Rectal smooth muscle tissue (tissue), 1 donor: Measurements from ENCODE around the gene SLX9.
A peak's percentile ranks its signal among the peaks of the same experiment; 100 is the strongest.
"Not testable (repeated sequence)": the region's sequence is repeated elsewhere in the genome, so short reads cannot be mapped to it uniquely, and the experiment has no call there.

ENCODE experiments used
- H3K27ac ChIP-seq: one replicate; pipeline ENCODE4 v1.7.0; 2013; ENCODE audit warnings: low read depth, low read length, inconsistent platforms
- H3K27me3 ChIP-seq: one replicate; pipeline ENCODE4 v1.7.0; 2013; ENCODE audit warnings: low read length; ENCODE audit not compliant: control insufficient read depth, insufficient read depth
- H3K36me3 ChIP-seq: one replicate; pipeline ENCODE4 v1.7.0; 2013; ENCODE audit warnings: low read length; ENCODE audit not compliant: control insufficient read depth, insufficient read depth
- H3K4me1 ChIP-seq: one replicate; pipeline ENCODE4 v1.7.0; 2013; ENCODE audit warnings: low read length; ENCODE audit not compliant: control insufficient read depth, insufficient read depth
- H3K4me3 ChIP-seq: one replicate; pipeline ENCODE4 v1.7.0; 2013; ENCODE audit warnings: low read length
- H3K9ac ChIP-seq: one replicate; pipeline ENCODE4 v1.7.0; 2013; ENCODE audit warnings: low read length

The SLX9 gene

DNA sequence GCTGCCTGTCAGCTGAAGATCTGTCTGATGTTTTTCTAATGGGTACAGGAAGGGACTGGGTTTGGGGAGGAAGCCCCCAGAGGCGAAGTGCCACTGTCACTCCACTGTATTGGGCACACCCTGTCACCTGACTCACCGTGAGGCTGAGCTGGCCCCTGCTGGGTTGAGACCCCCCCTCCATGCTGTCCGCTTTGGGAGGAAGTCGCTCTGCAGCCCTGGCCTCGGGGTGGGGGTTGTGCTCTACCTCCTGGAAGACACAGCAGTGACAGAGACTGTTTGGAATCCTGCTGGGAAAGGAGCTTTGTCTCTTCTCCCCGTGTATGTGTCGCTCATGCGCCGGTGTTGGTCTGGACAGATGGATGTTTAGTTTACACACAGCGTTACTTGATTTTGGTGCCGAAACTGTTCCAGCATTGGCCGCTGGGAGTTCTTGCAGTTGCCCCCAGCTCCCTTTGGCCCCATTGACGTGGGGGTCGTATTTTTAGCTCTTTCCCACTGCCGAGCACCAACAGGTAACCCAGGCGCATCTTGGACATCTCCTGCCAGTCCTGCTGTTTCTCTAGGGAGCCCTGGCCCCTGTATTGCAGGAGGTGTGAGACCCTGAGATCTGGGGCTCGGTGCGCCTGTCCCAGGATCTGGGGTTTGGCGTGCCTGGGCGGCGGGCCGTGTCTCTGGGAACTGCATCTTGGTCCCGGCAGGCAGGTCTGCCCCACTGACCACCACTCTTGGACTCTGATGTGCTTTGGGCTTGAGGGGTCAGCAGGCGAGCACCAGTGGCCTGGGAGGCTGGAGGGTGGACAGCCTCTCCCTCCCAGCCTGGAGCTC, 30.3 kb downstream of the SLX9 start:
- H3K27me3 ChIP-seq: no peaks in the 10 kb centered on the region
- peaks cover 3% of the 10 kb centered on the region for H3K36me3 ChIP-seq
- no peak overlapping the region for H3K9ac ChIP-seq
- peaks cover 29% of the 10 kb centered on the region for H3K4me1 ChIP-seq
- peak overlapping the region; percentile 60 for H3K27ac ChIP-seq
- H3K4me3 ChIP-seq: no peak overlapping the region

DNA sequence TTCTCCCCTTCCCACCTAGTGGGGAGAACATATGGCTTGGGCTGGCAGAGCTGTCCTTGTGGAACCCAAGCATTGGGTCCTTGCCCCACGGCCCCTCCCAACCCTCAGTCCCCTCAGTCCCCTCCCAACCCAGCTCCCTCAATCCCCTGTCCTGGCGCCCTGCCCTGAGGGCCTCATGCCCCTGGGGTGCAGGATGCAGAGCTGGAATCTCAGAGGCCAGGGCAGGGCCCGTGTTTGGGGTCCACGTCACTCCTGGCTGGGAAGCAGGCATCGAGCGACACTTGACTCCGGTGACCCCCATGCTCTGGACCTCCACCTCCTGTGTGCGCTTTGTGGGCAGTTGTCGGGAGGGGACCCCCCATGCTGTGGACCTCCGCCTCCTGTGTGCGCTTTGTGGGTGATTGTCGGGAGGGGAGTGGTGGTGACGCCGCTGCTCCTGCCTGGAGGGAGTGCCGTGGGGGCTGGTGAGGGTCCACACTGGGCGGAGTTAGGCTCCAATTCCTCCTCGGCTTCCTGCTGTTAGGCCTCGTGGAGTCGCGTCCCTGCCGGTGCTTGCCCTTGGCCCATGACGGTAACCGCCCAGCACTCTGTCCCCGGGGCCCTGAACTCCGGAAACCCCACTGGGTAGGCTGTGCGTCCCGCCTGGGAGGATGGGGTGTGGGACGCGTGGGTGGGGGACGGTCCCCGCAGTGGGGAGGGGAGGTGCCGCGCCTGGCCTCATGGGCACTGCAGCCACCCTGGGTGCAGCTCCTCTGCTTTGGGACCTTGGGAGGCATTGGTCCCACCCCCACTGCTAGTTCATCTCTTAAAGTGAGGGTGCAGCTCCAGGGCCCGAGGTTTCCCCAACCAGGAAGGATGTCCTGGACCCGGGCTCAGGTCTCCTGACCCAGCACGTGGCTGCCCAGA, 31.2 kb downstream of the SLX9 start:
- peaks cover 3% of the 10 kb centered on the region for H3K36me3 ChIP-seq
- no peak overlapping the region for H3K9ac ChIP-seq
- peaks cover 26% of the 10 kb centered on the region for H3K4me1 ChIP-seq
- H3K27ac ChIP-seq: no peak overlapping the region
- no peaks in the 10 kb centered on the region for H3K27me3 ChIP-seq
- H3K4me3 ChIP-seq: no peak overlapping the region

DNA sequence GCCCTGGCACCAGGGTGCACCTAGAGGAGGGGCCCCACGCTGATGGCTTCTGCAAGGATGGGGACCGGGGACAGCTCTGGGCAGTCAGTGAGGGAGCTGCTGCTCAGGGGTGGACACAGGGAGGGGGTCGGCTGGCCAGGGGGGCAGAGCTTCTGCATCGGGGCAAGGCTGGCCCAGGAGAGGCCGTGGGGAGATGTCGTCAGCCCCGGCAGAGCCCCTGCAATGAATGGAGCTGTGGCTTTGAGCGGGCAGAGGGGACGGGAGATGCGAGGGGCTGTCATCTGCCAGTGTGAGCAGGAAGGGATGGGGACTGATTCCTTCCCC, 31.8 kb downstream of the SLX9 start:
- peaks cover 3% of the 10 kb centered on the region for H3K36me3 ChIP-seq
- no peak overlapping the region for H3K4me3 ChIP-seq
- H3K9ac ChIP-seq: no peak overlapping the region
- peaks cover 22% of the 10 kb centered on the region for H3K4me1 ChIP-seq
- H3K27ac ChIP-seq: no peak overlapping the region
- H3K27me3 ChIP-seq: no peaks in the 10 kb centered on the region

DNA sequence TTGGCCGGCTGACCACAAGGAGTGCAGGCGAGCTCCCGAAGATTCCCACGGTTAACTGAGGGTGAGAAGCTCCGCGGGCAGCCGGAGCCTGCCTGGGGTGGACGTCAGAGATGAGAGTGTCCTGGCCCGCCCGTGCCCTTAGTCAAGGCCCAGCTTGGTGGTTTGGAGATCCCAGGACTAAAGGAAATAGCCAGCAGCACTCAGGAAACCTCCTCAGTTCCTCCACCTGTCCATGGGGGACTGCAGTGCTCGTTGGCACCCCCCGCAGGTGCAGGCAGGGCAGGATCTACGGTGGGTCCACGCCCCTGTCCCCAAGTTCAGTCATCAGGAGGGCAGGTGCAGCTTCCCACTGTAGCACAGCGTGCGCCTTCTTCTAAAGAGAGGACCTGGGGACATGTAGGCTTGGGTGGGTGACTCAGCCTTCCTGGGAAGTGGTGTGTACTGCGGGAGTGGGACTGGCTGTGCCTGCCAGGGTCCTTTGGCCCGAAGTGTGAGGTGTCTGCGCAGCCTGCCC, 32.5 kb downstream of the SLX9 start:
- Histone ChIP-seq H3K27ac (no peak overlapping the region), H3K27me3 (no peaks in the 10 kb centered on the region), H3K36me3 (peaks cover 5% of the 10 kb centered on the region)

DNA sequence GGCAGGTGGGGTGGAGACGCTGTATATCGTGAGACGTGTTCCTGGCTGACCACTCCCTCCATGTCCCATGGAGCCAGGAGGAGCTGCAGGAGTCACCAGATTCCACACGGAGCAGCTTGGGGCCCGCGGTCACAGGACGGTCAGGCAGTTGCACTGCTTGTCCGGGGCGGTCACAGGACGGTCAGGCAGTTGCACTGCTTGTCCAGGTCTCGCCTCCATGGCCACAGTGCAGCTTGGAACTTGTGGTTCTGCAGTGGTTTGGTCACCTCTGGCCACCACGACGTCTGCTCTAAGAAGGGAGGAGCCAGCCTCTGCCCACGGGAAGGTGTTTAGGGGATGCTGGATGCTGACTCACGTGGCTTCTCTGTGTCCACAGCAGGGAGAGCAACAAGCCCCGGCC, 33.0 kb downstream of the SLX9 start:
- H3K9ac ChIP-seq: no peak overlapping the region
- no peaks in the 10 kb centered on the region for H3K27me3 ChIP-seq
- no peak overlapping the region for H3K27ac ChIP-seq
- H3K36me3 ChIP-seq: peaks cover 5% of the 10 kb centered on the region
- no peak overlapping the region for H3K4me3 ChIP-seq
- peaks cover 15% of the 10 kb centered on the region for H3K4me1 ChIP-seq

More for the DNA sequence above, 32.5 kb downstream of the SLX9 start:
- H3K4me3 ChIP-seq: no peak overlapping the region
- no peak overlapping the region for H3K9ac ChIP-seq
- peaks cover 18% of the 10 kb centered on the region for H3K4me1 ChIP-seq

DNA sequence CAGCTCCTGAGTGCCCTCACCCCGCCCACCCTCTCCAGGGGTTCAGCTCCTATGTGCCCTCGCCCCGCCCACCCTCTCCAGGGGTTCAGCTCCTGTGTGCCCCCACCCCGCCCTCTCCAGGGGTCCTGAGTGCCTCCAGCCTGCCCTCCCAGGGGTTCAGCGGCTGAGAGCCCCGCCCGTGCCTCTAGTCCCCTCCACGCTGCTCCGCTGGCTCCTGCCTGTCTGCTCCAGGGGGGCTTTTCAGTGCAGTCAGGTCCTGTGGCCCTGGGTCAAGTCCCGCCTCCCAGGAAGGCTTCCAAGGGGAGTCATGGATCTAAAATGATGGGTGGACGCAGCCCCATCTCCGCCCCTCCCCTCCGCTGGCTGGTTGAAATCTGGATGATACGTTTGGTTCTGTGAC, 33.8 kb downstream of the SLX9 start:
- no peak overlapping the region for H3K9ac ChIP-seq
- H3K27me3 ChIP-seq: no peaks in the 10 kb centered on the region
- peaks cover 9% of the 10 kb centered on the region for H3K4me1 ChIP-seq
- H3K36me3 ChIP-seq: peaks cover 5% of the 10 kb centered on the region
- H3K4me3 ChIP-seq: no peak overlapping the region
- H3K27ac ChIP-seq: no peak overlapping the region

DNA sequence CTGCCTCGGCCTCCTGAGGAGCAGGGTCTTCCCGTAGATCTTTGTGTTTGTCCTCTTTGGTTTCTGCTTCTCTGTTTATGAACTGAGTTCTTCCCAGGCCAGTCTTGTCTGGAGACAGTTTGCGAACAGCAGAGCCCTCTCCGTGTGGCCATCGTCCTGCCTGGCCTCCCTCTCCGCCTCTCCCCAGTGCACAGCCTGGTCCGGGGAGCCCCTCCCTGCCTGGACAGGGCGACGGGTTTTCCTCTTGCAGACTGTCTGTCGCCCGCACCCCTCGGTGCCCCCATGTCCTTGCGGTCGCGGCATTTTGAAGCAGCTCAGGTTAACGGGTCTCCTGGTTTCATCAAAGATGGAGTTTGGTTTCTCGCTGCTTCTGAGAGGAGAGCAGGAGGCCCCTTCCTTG, 34.8 kb downstream of the SLX9 start:
- Histone ChIP-seq H3K36me3 (peaks cover 5% of the 10 kb centered on the region), H3K27me3 (no peaks in the 10 kb centered on the region), H3K4me3 (no peak overlapping the region), H3K9ac (no peak overlapping the region), H3K4me1 (peaks cover 2% of the 10 kb centered on the region), H3K27ac (no peak overlapping the region)

DNA sequence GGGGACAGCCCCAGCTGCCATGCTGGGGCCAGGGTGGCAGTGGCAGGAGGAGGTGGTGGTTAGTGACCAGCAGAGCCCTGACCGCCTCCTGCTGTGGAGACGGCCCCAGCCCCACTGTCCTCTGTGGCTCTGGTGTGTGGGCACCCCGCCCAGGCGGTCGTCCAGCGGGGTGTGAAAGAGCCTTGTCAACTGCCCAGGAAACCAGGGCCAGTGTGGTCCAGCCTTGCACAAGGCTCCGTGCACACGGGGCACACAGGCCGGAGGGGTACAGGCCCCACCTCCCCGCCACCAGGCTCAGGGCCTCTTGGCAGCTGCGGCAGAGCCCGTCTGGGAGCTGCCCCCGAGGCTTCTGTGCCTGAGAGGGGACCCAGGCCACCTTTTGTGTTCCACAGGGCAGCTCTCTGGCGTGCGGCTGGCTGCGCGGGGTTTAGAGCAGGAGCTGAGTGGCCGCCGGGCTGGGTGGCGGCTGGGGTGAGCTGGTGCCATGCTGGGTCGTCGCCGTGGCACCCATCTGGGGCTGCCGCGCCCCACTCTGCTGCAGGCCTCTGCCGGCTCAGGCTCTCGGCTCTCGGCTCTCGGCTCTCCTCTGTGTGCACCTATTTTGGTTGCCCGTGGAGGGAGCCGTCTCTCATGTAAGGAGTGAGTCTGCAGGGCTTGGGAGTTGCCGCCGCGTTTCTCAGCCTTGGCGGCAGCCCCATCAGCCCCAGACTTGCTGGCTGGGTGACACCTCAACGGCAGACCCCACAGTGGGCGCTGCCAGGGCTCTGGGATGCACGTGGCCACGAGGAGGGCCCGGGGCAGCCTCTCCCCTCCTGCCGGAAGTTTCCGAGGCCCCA, 36.1 kb downstream of the SLX9 start:
- Histone ChIP-seq H3K9ac (no peak overlapping the region), H3K4me3 (no peak overlapping the region), H3K4me1 (no peaks in the 10 kb centered on the region), H3K36me3 (peaks cover 5% of the 10 kb centered on the region), H3K27me3 (no peaks in the 10 kb centered on the region), H3K27ac (no peak overlapping the region)

DNA sequence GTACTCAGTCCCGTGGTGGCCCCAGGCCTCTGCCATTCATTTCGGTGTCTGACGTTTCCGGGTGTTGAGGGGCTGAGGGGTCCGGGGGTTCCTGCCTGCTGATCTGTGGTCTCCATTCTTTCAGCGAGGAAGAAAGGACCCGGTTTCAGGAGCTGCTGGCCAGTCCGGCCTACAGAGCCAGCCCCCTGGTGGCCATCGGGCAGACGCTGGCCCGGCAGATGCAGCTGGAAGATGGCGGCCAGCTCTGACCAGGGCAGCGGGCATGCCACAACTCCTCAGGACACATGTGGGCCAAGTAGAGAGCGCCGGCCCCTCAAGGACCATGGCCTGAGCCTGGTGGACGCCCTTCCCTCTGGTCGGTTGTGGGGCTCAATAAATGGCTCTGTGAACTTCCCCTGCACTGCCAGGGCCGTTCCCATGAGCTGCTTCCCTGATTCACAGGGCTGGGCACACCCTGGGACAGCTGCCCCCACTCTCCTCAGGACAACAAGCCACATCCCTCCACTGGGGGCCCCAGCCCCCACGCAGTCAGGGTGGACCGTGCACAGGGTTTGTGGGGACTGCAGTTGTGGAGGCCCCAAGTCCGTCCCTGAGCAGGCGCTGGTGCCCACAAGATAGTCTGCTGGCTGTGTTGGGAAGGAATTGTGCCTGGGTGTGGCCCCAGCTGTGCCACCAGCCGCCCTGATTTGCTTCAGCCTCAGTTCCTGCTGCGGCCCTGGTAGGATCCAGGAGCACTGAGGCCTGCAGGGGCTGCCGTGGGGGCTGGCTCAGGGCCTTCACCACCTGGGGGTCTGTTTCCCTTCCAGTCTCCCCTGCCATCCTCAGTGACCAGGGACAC, 36.9 kb downstream of the SLX9 start:
- not testable (repeated sequence) for H3K27me3 ChIP-seq, H3K4me3 ChIP-seq, H3K36me3 ChIP-seq, H3K4me1 ChIP-seq, H3K9ac ChIP-seq, H3K27ac ChIP-seq

DNA sequence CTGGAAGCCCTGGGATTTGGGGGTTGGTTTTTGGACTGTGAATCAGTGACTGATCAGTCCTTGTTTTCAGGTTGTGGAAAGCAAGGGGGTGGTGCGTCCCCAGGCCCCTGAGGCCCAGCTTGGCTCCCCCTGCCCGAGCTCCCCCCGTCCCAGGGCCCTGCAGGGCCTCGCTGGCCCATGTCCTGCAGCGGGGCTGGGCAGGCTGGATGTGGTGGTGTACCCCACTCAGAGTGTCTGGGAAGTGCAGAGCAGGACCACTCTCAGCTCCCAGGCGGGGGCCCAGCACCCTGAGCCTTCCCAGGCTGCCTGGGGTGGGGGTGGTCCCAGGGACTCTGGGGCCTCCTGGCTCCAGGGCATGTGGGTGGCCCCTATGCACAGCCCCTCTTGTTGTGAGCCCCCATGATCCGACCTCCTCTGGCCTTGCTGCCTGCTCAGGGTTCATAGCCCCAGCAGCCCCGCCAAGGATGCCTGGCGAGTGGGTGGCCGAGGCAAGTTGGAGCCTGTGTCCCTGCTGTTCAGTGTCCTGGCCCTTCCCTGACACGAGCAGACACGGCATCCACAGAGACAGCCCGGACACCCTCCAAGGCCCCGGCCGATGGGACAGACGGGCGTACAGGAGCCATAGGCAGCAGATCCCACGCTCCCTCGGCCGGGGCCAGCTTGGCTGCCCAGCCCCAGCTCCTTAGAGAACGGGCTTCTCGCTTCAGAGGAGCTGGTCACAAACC, 37.9 kb downstream of the SLX9 start:
- Histone ChIP-seq H3K27ac (no peak overlapping the region), H3K4me3 (no peak overlapping the region), H3K4me1 (no peaks in the 10 kb centered on the region), H3K9ac (no peak overlapping the region), H3K27me3 (no peaks in the 10 kb centered on the region), H3K36me3 (peaks cover 5% of the 10 kb centered on the region)
